GM10266 (cell line): ENCODE data around the gene METTL25B.

Source experiments
- DNase-seq: peaks from one replicate; pipeline ENCODE4 v3.0.0; 2012; ENCODE audit errors: extremely low spot score
- TF ChIP-seq, protein P1 (sequence below): IDR thresholded peaks from 2 replicates; pipeline ENCODE4 v1.5.1; 2012; ENCODE audit warnings: mild to moderate bottlenecking, low read depth; ENCODE audit not compliant: control insufficient read depth, insufficient read depth; ENCODE audit errors: missing control alignments

The METTL25B gene

DNA sequence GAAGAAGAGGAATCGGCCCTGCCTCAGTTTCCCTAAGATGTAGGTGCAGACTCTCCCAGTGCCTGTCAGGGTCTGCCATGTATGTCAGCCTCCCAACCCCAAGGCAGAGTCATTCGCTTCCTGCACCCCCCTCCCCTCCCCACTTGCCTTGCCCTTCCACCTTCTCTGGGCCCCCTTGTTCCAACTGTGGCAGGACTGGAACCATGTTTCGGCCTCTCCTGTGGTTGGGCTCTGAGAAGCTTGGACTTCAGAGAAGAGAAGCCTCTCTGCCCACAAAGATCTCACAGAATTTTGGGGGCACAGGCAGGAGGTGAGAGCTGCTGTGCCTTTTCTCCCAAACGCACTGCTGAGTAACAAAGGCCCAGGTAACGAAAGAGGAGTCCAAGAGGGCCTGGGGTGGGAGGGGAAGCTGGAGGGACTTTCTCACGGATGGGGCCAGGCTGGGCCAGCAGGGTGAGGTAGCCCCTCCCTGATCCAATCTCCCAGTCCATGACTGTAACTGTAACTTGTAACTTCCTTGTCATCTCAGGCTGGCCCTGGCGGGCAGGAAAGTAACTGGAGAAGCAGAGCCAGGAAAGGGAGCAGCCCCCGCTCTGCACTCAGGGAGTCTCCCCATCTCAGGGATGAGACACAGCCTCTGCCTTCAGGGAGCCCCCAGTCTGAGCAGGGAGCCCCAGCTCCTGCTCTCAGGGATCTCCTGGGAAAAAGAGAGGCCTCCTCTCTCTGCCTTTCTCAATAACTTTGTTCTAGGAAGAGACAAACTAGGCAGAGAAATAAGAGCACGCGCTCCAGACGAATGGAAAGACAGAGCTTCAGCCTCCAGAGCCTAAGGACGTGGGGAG is 34.2 kb upstream of the METTL25B start:
- TF ChIP-seq, protein P1, sequence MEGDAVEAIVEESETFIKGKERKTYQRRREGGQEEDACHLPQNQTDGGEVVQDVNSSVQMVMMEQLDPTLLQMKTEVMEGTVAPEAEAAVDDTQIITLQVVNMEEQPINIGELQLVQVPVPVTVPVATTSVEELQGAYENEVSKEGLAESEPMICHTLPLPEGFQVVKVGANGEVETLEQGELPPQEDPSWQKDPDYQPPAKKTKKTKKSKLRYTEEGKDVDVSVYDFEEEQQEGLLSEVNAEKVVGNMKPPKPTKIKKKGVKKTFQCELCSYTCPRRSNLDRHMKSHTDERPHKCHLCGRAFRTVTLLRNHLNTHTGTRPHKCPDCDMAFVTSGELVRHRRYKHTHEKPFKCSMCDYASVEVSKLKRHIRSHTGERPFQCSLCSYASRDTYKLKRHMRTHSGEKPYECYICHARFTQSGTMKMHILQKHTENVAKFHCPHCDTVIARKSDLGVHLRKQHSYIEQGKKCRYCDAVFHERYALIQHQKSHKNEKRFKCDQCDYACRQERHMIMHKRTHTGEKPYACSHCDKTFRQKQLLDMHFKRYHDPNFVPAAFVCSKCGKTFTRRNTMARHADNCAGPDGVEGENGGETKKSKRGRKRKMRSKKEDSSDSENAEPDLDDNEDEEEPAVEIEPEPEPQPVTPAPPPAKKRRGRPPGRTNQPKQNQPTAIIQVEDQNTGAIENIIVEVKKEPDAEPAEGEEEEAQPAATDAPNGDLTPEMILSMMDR, result no peak
- DNase-seq, result no peak

DNA sequence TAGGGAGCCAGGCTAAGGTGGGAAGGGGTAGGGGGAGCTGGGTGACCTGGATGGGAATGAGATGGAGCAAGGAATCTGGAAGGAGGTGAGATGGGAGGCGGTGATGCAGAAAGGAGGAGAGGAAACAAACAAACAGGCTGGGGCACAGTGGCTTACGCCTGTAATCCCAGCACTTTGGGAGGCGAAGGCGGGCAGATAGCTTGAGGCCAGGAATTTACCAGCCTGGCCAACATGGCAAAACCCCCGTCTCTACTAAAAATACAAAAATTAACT is 33.6 kb upstream of the METTL25B start:
- TF ChIP-seq, protein P1, result no peak
- no peak for DNase-seq

DNA sequence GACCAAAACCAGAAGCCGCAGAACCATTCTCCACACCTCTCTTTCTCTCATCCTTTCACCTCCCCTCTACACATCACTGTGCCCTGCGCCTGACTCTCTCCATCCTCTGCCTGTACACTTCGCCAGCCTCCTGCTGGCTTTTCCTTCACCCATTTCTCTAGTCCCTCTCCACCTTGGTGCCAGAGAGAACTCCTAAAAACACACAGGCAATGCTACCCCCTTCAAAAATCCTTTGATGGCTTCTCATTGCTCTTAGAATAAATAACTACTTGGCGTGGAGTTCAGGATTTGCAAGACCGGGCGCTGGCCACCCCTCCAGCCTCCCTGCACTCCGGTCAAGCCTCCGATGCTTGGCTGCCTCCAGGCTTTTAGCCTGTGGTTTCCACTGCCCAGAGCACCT is 31.5 kb upstream of the METTL25B start:
- DNase-seq, result no peak
- TF ChIP-seq, protein P1, result no peak

DNA sequence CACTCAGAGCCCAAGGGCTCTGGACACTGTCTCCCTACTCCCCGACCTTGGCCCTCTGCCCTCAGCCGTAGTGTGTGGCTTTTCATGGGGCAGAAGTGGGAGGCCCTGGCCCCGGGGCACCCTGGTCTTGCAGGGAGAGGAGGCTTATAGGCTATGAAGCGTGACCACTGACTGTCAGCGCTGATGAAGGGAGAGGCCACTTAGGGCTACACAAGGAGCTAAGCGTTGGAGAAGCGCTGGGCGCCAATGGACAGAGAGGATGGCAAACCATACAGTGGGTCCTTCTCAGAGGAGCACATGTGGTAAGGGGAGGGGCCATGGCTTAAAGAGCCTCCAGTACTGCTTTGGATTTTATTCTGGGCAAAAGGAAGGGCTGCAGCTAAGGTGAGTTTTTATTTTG is 30.8 kb upstream of the METTL25B start:
- TF ChIP-seq, protein P1, result no peak
- no peak for DNase-seq

DNA sequence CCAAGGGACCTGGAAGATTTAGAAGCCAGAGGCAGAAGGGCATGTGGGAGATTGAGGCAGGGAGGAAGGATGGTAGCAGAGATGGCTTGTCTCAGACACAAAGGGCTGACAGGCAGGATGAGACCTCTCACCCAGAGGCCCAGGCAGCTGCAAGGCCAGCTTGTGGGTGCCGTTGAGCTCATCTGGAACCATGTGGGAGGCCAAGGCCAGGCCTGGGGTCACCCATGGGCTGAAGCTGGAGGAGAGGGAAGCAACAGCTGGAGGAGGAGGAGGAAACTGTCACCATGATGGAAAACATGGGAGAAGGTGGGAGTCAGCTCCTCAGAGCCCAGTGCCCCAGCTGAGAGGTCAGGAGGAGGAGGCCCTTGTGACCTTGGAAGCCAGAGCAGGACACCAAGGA is 29.3 kb upstream of the METTL25B start:
- TF ChIP-seq, protein P1, result no peak
- DNase-seq, result no peak

DNA sequence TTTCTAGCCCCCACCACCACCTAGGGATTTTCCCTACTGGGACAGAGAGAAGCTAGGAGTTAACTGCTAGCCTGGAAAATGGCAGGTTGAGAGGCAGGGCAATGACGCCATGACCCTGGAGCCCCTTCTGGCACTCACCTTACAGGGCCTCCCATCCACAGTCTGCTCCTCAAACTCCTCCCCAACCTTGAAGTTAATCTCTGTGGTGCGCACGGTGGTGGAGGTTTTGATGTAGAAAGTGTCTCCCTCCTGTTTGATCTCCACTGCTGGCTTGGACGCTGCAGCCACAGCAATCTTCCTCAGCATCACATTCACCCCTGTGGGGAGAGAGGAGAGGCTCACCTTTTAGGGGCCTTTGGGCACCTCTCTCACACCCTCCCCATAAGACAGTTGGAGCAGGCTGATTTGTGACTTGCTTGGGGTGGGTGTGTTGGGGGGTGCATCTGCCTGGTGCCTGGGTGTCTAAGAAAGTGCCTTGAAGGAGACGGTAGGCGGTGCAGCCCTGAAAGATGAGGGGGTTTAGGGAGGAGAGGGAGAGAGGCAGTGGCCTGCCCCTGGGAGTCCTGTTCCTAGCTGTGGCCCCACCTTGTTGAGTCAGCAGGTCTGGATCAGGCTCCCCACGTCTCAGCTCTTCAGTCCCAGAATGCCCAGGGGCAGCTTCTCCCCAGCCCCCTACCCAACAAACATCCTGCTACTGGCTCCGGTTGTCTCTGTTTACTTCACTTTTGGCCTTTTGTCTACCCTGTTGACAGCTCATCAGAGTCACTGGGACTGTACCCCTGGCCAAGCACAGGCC is 27.3 kb upstream of the METTL25B start:
- DNase-seq, result no peak

More for the DNA sequence above, 27.3 kb upstream of the METTL25B start:
- TF ChIP-seq, protein P1, result no peak
